ENCODE data around the gene NUP188.
"Not testable (repeated sequence)": the region's sequence is repeated elsewhere in the genome, so short reads cannot be mapped to it uniquely, and the experiment has no call there.

NUP188 gene

DNA sequence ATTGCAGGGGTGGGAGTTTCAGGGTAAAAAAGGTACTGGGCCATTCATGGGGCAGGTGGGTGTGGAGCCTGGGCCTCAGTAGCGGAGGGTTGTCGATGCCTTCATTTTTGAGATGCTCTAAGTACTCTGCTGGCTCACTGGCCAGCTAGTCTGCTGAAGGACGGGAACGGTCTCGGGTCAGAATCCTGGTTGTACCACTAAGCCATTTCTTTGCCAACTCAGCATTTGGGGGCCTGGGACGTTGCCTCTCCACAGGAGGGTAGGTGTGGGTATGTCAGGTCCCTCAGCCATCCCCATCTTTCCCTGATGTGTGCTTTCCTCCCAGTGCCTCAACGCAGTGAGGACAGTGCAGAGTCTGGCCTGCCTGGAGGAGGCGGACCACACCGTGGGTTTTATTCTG is 55.5 kb downstream of the NUP188 start:
- intact Hi-C loops (cut with DNase I; ENCODE audit: low total_unique reads), result no loop called here
- Histone ChIP-seq H3K4me1 (peaks cover 0 to 21% (median 17%) of the 10 kb centered on the region in 4 donors), H3K27me3 (no peaks in the 10 kb centered on the region), H3K27ac (no peak overlapping the region), H3K9me3 (no peaks in the 10 kb centered on the region), H3K36me3 (peaks cover 48 to 95% (median 74%) of the 10 kb centered on the region in 3 donors), H3K4me3 (no peak overlapping the region)
- TF ChIP-seq, protein P1, sequence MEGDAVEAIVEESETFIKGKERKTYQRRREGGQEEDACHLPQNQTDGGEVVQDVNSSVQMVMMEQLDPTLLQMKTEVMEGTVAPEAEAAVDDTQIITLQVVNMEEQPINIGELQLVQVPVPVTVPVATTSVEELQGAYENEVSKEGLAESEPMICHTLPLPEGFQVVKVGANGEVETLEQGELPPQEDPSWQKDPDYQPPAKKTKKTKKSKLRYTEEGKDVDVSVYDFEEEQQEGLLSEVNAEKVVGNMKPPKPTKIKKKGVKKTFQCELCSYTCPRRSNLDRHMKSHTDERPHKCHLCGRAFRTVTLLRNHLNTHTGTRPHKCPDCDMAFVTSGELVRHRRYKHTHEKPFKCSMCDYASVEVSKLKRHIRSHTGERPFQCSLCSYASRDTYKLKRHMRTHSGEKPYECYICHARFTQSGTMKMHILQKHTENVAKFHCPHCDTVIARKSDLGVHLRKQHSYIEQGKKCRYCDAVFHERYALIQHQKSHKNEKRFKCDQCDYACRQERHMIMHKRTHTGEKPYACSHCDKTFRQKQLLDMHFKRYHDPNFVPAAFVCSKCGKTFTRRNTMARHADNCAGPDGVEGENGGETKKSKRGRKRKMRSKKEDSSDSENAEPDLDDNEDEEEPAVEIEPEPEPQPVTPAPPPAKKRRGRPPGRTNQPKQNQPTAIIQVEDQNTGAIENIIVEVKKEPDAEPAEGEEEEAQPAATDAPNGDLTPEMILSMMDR (IDR thresholded peaks at IDR 0.05), result no peak
- DNase-seq, result no peak

DNA sequence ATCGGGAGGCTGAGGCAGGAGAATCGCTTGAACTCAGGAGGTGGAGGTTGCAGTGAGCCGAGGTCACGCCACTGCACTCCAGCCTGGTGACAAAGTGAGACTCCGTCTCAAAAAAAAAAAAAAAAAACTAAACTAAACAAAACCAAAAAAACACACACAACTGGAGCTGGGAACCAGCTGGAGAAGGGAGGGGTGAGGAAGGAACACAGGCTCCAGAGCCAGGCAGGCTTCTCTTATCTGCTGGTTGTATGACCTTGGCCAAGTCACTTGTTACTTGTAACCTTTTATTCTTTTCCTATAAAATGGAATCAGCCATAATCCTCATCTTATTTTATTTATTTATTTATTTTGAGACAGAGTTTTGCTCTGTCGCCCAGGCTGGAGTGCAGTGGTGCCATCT is 56.7 kb downstream of the NUP188 start:
- intact Hi-C loops (cut with DNase I; ENCODE audit: low total_unique reads); DNase-seq; H3K9me3 ChIP-seq; H3K27ac ChIP-seq; H3K27me3 ChIP-seq; H3K4me3 ChIP-seq: not testable (repeated sequence)
- H3K36me3 ChIP-seq, result peaks cover 36 to 95% (median 75%) of the 10 kb centered on the region in 3 donors
- peaks cover 0 to 28% (median 23%) of the 10 kb centered on the region in 4 donors for H3K4me1 ChIP-seq

DNA sequence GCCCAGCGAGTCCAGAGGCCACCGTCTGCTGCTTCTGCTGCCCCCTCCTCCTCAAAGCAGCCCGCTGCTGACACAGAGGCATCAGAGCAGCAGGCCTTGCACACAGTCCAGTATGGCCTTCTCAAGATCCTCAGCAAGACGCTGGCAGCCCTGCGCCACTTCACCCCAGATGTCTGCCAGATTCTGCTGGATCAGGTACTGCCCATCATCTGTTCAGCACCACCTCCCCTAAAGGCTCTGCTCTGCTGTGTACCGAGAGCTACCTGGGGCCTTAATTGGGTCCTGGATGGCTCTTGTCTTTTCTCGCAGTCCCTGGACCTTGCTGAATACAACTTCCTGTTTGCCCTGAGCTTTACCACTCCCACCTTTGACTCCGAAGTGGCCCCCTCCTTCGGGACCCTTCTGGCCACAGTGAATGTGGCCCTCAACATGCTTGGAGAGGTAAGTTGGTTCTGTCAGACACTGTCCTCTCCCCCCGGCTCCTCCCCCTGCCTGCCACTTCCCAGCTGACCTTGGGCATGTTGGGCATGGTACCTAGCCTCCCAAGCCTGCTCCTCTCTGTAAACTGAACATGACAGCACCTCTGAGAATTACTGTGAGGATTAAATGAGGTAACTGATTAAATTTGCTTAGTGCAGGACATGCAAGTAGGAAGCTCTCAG is 58.0 kb downstream of the NUP188 start:
- H3K4me3 ChIP-seq, result no peak overlapping the region
- no peaks in the 10 kb centered on the region for H3K27me3 ChIP-seq
- H3K27ac ChIP-seq, result peak overlapping the region in 1 of 2 donors; percentile 73
- intact Hi-C loops (cut with DNase I; ENCODE audit: low total_unique reads), result no loop called here
- peaks cover 30 to 95% (median 75%) of the 10 kb centered on the region in 3 donors for H3K36me3 ChIP-seq
- peaks cover 0 to 28% (median 23%) of the 10 kb centered on the region in 4 donors for H3K4me1 ChIP-seq
- no peak for DNase-seq
- TF ChIP-seq, protein P1 (IDR thresholded peaks at IDR 0.05), result no peak
- no peaks in the 10 kb centered on the region for H3K9me3 ChIP-seq

DNA sequence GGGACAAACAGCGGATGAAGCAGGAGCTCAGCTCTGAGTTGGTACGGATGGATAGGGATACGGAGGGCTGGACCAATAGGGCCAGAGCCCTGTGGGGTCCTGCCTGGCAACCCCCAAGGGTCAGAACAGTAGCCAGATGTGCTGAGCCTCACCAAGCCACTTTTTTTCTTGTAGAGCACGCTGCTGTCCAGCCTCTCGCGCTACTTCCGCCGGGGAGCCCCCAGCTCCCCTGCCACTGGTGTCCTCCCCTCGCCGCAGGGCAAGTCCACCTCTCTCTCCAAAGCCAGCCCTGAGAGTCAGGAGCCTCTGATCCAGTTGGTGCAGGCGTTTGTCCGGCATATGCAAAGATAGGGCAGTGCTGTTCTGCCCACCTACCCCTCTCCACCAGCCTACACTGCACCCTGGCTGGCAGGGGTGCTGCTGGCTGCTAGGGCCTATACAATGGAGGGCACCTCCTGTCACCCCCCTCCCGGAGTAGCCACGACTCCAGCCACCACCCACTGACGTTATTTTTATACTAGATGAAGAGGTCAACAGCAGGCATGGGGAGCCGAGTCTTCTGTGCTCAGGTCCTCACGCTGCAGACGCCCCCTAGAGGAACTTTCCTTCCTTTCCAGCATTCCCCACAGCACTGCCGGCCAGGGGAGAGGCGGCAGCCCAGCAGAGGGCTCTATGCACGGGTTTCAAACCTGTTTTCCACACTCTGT is 59.0 kb downstream of the NUP188 start:
- intact Hi-C loops (cut with DNase I; ENCODE audit: low total_unique reads), result no loop called here
- Histone ChIP-seq H3K27me3 (no peaks in the 10 kb centered on the region), H3K4me1 (peaks cover 0 to 28% (median 23%) of the 10 kb centered on the region in 4 donors), H3K36me3 (peaks cover 37 to 95% (median 75%) of the 10 kb centered on the region in 3 donors), H3K27ac (peak overlapping the region; percentile 73), H3K9me3 (no peaks in the 10 kb centered on the region), H3K4me3 (no peak overlapping the region)
- peak; percentile 69 to 82 for DNase-seq
- TF ChIP-seq, protein P1 (IDR thresholded peaks at IDR 0.05), result peak; percentile 74 to 78

DNA sequence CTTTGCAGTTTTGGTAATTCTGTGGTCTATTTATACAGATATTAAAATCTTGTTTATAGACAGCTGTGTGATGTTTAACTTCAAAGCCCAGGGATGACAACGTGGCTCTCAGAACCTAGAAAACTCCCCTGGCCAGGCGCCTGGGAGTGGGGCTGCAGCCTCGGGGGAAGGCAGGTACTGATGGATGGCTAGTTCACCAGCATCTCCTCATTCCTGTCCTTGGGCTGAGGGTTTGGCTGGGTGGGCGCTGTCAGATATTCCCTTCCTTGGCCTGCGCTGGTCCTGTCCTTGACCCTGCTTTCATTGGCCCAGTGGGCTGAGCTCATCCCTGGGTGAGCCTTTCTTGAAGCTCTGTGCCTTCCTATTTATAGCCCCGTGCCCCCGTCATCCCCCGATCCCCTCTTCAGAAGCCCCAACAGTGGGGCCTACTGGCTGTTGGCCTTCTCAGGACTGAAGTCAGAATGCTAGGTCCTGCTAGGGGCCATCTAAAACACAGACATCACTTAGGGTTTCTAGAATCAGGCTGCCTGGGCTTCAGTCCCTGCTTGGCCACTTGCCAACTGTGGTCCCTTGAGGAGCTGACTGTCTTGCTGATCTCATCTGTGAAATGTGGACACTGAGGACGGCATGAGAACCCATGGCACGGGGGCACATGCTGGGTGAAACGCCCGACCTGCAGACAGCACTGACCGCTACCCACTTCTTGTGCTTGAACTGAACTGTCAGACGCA is 59.7 kb downstream of the NUP188 start:
- Histone ChIP-seq H3K4me1 (peaks cover 0 to 28% (median 23%) of the 10 kb centered on the region in 4 donors), H3K4me3 (no peak overlapping the region), H3K36me3 (peaks cover 36 to 95% (median 75%) of the 10 kb centered on the region in 3 donors), H3K9me3 (no peaks in the 10 kb centered on the region), H3K27ac (peak overlapping the region; percentile 73), H3K27me3 (no peaks in the 10 kb centered on the region)
- DNase-seq, result peak in 1 of 2 donors; percentile 65
- TF ChIP-seq, protein P1 (IDR thresholded peaks at IDR 0.05), result no peak
- intact Hi-C loops (cut with DNase I; ENCODE audit: low total_unique reads), result no loop called here
